LHCN-M2 (cell line): ENCODE measurements around the gene DOK7. TPM values are rescaled to one million over a fixed set of nuclear protein-coding genes. Genes with fewer than 3 reads are reported as not detected.

ENCODE experiments used
- DNase-seq: peaks from one replicate; pipeline ENCODE4 v3.0.0-alpha.2; 2012; ENCODE audit warnings: low read depth
- total RNA-seq: library from RNA; depleted of rRNA; stranded (reverse); fragments of >200 nt; gene quantifications from 2 replicates; pipeline ENCODE4 v1.2.3, GENCODE V29; 2014

Gene DOK7
- total RNA-seq, 1 experiment from 2014 or later: 47.9 TPM

- no peak for DNase-seq
Observed at GRCh38 chr4:3475041-3475712, 12.1 kb downstream of the DOK7 start.

- no peak for DNase-seq
Observed at GRCh38 chr4:3475713-3476260, 12.7 kb downstream of the DOK7 start.

GRCh38 chr4:3476341-3476747, 13.2 kb downstream of the DOK7 start:
- DNase-seq: no peak

GRCh38 chr4:3476936-3477749, 14.0 kb downstream of the DOK7 start:
- DNase-seq: no peak

GRCh38 chr4:3477750-3478430, 14.8 kb downstream of the DOK7 start:
- DNase-seq: no peak

- DNase-seq: no peak
Observed at GRCh38 chr4:3478446-3479357, 15.6 kb downstream of the DOK7 start.

- no peak for DNase-seq
Observed at GRCh38 chr4:3479358-3480101, 16.4 kb downstream of the DOK7 start.

- peak; percentile 82 for DNase-seq
Observed at GRCh38 chr4:3480528-3481112, 17.5 kb downstream of the DOK7 start.

GRCh38 chr4:3481113-3481531, 18.0 kb downstream of the DOK7 start:
- peak; percentile 55 for DNase-seq

GRCh38 chr4:3481783-3482393, 18.8 kb downstream of the DOK7 start:
- DNase-seq: peak; percentile 62

- no peak for DNase-seq
Observed at GRCh38 chr4:3482707-3483106, 19.6 kb downstream of the DOK7 start.

- DNase-seq: peak; percentile 96
Observed at GRCh38 chr4:3483471-3483921, 20.4 kb downstream of the DOK7 start.

- DNase-seq: peak; percentile 75
Observed at GRCh38 chr4:3484057-3484973, 21.2 kb downstream of the DOK7 start.

GRCh38 chr4:3485011-3485791, 22.1 kb downstream of the DOK7 start:
- DNase-seq: no peak

- no peak for DNase-seq
Observed at GRCh38 chr4:3485886-3486540, 22.9 kb downstream of the DOK7 start.

GRCh38 chr4:3486541-3487540, 23.7 kb downstream of the DOK7 start:
- DNase-seq: peak; percentile 40
